CD4-positive, alpha-beta T cell treated with Interleukin-2 at 100 ng/mL for 4 hours (primary cell): ENCODE data around the gene SMIM32.

Experiments
- DNase-seq: peaks from one replicate; pipeline ENCODE4 v3.0.0-alpha.2; 2020; ENCODE audit warnings: low spot score

SMIM32 gene

DNA sequence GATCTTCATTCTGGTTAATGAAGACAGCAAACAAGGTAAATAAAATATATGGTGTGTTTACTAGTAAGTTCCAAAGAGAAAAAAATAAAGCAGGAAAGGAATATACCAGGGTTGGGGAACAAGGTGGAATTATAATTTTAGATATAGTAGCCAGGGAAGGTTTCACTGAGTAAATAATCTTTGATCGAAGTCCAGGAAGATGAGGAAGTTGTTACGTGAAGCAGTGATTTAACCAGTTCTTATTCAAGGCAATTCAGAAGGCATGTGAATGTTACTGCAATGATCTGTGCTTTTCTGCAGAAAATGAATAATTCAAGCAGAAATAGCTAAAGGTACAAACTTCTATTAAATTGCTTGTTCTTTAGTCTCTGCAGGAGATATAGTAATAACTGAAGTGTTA, 6.2 kb downstream of the SMIM32 start:
- DNase-seq: no peak

DNA sequence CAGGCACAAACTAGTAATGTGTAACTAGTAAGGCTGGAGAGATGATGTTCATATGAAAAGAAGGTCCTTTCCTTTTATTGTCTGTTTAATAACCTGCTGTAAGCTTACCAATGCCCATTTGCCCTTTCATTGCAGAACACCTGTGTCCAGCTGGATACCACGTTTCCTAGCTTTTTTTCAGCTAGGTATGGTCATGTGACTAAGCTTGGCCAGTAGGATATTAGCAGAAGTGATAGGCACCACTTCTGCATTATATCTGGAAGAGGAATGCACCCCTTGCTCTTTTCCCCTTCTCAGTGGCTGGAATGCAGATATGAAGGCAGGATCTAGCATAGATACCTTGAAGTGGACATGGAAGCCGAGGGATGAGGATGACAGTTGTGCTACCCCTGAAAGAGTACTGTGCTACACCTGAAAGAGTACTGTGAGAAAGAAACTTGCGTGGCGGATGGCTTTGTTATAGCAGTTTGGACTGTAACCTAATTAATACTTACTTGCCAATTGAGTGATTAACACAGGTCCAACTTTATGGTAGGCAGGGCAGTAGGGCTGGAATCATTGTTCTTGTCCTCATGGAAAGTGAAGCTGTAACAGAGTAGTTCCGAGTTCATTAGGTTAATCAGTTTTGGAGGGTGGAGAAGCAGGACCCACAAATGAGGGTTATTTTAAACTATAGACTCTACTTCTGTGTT, 6.8 kb downstream of the SMIM32 start:
- DNase-seq: no peak

- DNase-seq: no peak
These were observed 10.3 kb downstream of the SMIM32 start for GRCh38 chr5:136182618-136183017.

DNA sequence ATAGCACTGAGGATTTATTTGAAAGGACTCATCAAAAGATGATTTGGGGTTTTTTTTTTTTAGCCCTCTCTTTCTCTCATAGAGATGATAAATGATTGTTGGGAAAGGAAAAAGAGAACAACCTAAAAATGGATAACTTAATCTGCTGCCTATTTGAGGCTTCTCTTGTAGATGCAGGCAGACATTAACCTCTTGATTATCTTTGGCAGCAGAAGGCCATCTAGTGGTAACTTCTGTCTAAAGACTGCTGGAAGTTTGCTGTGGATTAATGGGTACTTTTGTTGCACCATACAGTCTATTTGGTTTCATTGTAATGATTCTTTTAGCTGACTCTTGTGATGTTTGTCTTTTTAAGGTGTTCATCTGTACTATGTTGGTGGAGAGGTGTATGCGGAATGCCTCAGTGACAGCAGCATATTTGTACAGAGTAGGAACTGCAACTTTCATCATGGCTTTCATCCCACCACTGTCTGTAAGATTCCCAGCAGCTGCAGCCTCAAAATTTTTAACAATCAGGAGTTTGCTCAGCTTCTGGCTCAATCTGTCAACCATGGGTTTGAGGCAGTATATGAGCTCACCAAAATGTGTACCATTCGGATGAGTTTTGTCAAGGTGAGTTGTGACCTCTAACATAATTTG, 18.8 kb downstream of the SMIM32 start:
- DNase-seq: peak; percentile 15

GRCh38 chr5:136169218-136169617, 23.7 kb downstream of the SMIM32 start:
- DNase-seq: no peak

GRCh38 chr5:136166909-136167308, 26.1 kb downstream of the SMIM32 start:
- DNase-seq: no peak

GRCh38 chr5:136164226-136164625, 28.7 kb downstream of the SMIM32 start:
- DNase-seq: no peak

- no peak for DNase-seq
These were observed 31.0 kb downstream of the SMIM32 start for GRCh38 chr5:136162008-136162407.

DNA sequence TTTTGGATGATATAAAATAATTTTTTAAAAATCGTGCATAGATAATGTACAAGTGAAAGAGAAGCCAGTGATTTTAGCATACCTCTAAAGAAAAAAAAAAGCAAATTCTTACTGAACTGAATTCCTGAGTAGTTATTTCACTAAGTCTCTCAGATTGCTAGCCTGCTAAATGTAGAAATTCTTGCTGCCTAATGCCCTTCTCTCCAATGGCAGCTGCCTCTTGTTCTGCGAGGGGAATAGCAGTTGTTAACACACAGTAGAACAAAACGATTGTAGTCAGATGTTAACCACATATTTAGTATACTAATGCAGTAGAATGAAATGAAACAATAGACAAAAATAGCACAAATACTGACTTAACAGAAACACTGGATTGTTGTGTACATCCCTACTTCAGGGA, 33.5 kb downstream of the SMIM32 start:
- DNase-seq: no peak

- DNase-seq: no peak
These were observed 35.4 kb downstream of the SMIM32 start for GRCh38 chr5:136157514-136157913.

DNA sequence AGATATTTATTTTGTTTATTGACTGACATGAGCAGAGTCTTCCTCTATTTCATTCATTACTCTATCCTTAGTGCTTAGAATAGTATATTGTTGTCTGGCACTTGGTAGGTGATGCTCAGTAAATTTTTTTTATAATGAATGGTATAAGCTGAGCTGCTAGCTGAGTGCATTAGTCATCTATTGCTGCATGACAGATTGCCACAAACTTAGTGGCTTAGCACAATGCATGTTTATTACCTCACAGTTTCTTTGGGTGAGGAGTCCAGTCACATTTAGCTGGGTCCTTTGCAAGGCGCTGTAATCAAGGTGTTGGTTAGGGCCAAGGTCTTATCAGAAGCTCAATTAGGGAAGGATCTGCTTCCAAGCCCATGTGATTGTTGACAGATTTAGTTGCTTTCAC, 37.2 kb downstream of the SMIM32 start:
- no peak for DNase-seq

DNA sequence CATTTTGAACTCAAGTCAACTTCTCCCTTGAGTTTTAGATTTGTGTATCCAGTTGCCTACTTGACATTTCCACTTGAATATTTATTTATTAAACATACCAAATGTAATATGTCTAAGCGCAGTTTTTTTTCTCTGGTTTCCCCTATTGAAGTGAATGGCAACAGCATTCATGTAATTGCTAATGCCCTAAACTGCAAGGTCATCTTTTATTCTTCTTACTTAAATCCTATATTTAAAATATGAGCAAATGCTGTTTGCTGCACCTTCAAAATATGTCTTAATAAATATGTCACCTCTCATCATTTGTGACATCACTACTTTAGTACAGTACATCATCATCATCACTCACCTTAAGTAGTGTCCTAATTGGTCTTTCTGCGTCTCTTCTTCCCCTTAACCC, 37.9 kb downstream of the SMIM32 start:
- DNase-seq: no peak

DNA sequence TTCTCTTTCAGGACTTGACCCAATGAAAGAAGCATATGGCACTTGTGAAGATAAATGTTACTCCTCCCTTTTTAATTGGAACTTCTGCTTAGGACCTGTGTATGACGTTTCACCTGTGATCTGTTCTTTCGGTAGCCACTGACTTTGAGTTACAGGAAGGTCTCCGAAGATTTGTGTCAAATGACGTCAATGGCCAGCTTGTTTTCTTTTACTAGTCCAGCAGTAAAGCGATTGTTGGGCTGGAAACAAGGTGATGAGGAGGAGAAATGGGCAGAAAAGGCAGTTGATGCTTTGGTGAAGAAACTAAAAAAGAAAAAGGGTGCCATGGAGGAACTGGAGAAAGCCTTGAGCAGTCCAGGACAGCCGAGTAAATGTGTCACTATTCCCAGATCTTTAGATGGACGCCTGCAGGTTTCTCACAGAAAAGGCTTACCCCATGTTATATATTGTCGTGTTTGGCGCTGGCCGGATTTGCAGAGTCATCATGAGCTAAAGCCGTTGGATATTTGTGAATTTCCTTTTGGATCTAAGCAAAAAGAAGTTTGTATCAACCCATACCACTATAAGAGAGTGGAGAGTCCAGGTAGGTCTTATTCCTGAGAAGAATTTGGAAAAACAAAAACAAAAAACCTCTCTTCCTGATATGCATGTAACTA, 39.3 kb downstream of the SMIM32 start:
- DNase-seq: no peak

DNA sequence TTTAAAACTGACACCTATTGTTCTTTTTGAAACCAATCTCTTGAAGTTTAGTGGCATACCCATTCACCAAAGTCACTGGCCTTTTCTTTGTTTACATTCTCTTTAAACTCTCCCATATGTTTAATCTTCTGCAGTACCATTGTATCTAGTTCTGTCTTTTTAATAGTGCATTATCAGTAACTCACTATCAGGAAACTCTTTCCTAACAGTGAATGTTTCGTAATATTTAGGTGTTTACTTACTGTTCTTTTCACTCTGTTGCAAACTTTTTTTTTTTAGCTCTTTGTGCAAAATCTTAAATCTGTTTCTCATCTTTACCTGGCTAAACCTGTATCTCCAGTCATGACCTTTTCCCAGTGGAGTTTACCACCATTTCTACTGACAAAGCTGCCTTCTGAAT, 43.1 kb downstream of the SMIM32 start:
- no peak for DNase-seq

DNA sequence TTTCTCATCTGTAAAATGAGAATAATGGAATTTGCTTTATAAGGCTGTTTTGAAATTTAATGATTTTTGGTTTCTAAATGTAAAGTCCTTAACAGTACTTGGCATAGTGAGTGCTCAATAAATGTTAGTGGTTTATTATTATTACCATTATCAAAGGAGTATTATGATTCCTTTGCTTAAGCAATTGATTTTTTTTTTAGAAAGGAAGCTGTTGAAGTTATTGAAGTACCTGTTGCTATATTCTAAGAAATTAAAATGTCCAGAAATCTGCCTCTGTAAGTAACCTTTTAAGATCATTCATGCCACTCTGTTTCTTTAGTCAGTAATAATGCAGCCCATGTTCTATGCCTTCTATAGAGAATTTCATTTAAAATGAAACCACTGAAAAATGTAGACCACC, 45.3 kb downstream of the SMIM32 start:
- DNase-seq: no peak

DNA sequence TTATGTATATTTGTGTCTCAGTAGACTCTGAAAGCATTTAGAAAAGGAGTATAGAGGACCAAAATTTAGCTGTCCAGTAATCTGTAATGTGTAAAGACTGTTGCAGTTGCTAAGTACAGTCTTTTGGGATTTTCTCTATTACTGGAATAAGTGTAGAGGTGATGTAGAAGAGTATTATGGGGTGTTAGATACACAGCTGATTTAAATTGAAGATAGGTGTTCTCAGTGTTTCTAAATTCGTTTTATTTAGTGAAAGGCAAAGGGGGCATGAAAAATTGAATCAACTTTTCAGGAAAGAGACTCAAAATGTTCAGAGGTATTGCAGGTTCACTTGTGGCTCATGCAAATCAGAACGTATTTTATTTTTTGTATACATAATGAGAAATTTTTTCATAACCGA, 46.8 kb downstream of the SMIM32 start:
- DNase-seq: no peak

DNA sequence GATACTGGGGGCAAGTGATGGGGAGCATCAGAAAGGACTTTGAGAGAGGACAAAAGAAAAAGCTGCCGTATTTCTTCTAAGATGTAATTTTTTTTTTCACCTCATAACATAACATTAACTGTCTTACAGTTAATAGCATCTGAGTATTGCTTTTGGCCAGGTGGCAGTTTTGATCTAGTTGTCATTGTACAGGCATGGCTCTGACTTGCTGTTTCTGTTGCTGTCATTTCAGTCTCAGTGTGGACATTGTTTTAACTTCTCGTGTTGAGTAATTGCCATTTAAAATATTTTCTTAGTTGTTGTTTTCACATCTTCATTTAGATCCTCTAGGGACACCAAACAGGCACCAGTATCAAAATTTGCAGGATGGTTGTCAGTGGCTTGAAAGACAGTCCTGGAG, 47.9 kb downstream of the SMIM32 start:
- DNase-seq: no peak

- DNase-seq: no peak
These were observed 49.2 kb downstream of the SMIM32 start for GRCh38 chr5:136143763-136144162.

DNA sequence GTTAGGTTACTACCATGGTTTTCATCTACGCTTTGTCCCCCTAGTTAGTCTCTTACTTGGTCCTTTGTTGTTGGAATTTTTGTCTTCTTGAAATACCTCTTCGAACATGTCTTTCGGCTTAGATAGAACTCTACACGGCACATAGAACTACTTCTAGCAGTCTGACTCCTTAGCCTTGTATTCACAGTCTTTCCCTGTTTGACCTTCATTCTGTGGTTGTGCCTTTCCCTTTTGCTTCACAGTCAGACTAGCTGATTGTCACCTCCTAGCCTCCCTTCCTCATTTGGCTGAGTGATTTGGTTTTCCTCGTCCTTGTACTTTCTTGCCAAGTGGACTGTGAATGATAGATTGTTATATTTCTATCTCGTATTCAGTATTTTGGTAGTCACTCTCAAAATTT, 49.6 kb downstream of the SMIM32 start:
- DNase-seq: no peak

DNA sequence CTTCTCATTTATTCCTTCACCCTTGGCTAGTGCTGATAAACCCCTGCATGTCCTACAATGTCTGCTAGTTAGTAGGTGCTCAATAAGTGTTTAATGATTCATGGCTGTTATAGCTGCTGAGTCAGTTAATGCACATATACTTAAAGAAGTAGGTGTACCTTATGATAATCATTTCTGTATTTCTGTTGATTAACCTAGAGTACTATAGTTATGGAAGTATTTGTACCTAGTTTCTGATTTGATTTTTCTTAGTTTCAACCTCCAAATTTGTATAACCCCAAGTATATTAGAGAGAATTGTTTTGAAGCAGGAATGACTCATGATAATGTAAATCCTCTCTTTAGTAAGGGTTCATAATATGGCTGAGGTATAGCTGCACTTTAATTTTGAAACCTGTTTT, 51.4 kb downstream of the SMIM32 start:
- no peak for DNase-seq
